Ishikawa (cell line): ENCODE data around the gene FUT1.

Experiments used
- CEBPB ChIP-seq: IDR thresholded peaks from 2 replicates; pipeline ENCODE4 v1.6.1; 2012
- EGR1 ChIP-seq: IDR thresholded peaks from 2 replicates; pipeline ENCODE4 v1.6.1; 2012
- FOXM1 ChIP-seq: IDR thresholded peaks from 2 replicates; pipeline ENCODE4 v1.6.1; 2012; ENCODE audit warnings: low read depth, borderline replicate concordance
- NFIC ChIP-seq: IDR thresholded peaks from 2 replicates; pipeline ENCODE4 v1.6.1; 2012
- RAD21 ChIP-seq: IDR thresholded peaks from 2 replicates; pipeline ENCODE4 v1.6.1; 2012; ENCODE audit warnings: low read depth
- TAF1 ChIP-seq: IDR thresholded peaks from 2 replicates; pipeline ENCODE4 v1.6.1; 2012; ENCODE audit warnings: low read depth, mild to moderate bottlenecking
- TCF12 ChIP-seq: IDR thresholded peaks from 2 replicates; pipeline ENCODE4 v1.6.1; 2012; ENCODE audit warnings: low read depth
- TEAD4 ChIP-seq: IDR thresholded peaks from 2 replicates; pipeline ENCODE4 v1.6.1; 2012
- USF1 ChIP-seq: IDR thresholded peaks from 2 replicates; pipeline ENCODE4 v1.6.1; 2012
- YY1 ChIP-seq: IDR thresholded peaks from 2 replicates; pipeline ENCODE4 v1.6.1; 2012; ENCODE audit warnings: low read depth
- ZBTB7A ChIP-seq: IDR thresholded peaks from 2 replicates; pipeline ENCODE4 v1.6.1; 2012; ENCODE audit warnings: low read depth
- TF ChIP-seq, protein P1 (sequence below): IDR thresholded peaks from 2 replicates; pipeline ENCODE4 v1.6.1; 2012; ENCODE audit warnings: low read depth, mild to moderate bottlenecking
- TF ChIP-seq, protein P2 (sequence below): IDR thresholded peaks from 2 replicates; pipeline ENCODE4 v1.6.1; 2012

FUT1 gene

GRCh38 chr19:48746110-48746509 lies 6.3 kb downstream of the FUT1 start:
- TF ChIP-seq ZBTB7A, result no peak
- no peak for TF ChIP-seq FOXM1
- TF ChIP-seq YY1, result no peak
- TF ChIP-seq, protein P1, sequence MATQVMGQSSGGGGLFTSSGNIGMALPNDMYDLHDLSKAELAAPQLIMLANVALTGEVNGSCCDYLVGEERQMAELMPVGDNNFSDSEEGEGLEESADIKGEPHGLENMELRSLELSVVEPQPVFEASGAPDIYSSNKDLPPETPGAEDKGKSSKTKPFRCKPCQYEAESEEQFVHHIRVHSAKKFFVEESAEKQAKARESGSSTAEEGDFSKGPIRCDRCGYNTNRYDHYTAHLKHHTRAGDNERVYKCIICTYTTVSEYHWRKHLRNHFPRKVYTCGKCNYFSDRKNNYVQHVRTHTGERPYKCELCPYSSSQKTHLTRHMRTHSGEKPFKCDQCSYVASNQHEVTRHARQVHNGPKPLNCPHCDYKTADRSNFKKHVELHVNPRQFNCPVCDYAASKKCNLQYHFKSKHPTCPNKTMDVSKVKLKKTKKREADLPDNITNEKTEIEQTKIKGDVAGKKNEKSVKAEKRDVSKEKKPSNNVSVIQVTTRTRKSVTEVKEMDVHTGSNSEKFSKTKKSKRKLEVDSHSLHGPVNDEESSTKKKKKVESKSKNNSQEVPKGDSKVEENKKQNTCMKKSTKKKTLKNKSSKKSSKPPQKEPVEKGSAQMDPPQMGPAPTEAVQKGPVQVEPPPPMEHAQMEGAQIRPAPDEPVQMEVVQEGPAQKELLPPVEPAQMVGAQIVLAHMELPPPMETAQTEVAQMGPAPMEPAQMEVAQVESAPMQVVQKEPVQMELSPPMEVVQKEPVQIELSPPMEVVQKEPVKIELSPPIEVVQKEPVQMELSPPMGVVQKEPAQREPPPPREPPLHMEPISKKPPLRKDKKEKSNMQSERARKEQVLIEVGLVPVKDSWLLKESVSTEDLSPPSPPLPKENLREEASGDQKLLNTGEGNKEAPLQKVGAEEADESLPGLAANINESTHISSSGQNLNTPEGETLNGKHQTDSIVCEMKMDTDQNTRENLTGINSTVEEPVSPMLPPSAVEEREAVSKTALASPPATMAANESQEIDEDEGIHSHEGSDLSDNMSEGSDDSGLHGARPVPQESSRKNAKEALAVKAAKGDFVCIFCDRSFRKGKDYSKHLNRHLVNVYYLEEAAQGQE, result no peak
- no peak for TF ChIP-seq TAF1
- TF ChIP-seq TEAD4, result no peak
- no peak for TF ChIP-seq TCF12
- no peak for TF ChIP-seq NFIC
- no peak for TF ChIP-seq RAD21
- TF ChIP-seq EGR1, result no peak

GRCh38 chr19:48745208-48745995 lies 7.0 kb downstream of the FUT1 start:
- no peak for TF ChIP-seq YY1
- TF ChIP-seq CEBPB, result no peak
- no peak for TF ChIP-seq TEAD4
- TF ChIP-seq TAF1, result no peak
- no peak for TF ChIP-seq FOXM1
- TF ChIP-seq, protein P2, sequence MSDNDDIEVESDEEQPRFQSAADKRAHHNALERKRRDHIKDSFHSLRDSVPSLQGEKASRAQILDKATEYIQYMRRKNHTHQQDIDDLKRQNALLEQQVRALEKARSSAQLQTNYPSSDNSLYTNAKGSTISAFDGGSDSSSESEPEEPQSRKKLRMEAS, result no peak
- TF ChIP-seq, protein P1, result no peak
- TF ChIP-seq USF1, result no peak
- TF ChIP-seq RAD21, result no peak
- TF ChIP-seq NFIC, result no peak
- no peak for TF ChIP-seq EGR1

- TF ChIP-seq TEAD4 (no peak), RAD21 (no peak), TAF1 (no peak), USF1 (no peak), YY1 (no peak), NFIC (no peak)
- TF ChIP-seq, protein P2, result no peak
Measured at GRCh38 chr19:48742096-48742495, 10.3 kb downstream of the FUT1 start.

- TF ChIP-seq EGR1 (no peak), USF1 (peak; percentile 29; the same call in 1 of the 2 replicates), YY1 (no peak)
Measured at GRCh38 chr19:48741129-48741999, 11.1 kb downstream of the FUT1 start.

- TF ChIP-seq TEAD4 (no peak), TAF1 (no peak), USF1 (no peak), ZBTB7A (no peak)
Measured at GRCh38 chr19:48740164-48740972, 12.1 kb downstream of the FUT1 start, which contains the start of gene RASIP1. Gene RASIP1, minus strand, starts transcription at chr19:48740610. Its CDS starts 328 bp downstream, at chr19:48740282.
